ENCODE results near the gene SAE1.
A peak's percentile ranks its signal among the peaks of the same experiment; 100 is the strongest.

SAE1 gene

DNA sequence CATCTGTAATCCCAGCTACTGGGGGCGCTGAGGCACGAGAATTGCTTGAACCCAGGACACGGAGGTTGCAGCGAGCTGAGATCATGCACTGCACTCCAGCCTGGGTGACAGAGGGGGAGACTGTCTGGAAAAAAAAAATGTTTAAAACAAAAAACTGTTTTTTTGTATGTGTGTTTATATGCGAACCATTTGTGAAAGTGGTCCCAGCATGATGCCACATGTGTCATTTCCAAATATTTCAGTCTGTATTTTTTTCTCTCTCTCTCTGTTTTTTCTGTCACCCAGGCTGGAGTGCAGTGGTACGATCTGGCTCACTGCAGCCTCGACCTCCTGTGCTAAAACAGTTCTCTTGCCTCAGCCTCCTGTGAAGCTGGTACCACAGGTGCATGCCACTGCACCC lies 37.4 kb downstream of the SAE1 start:
- no peak for DNase-seq

DNA sequence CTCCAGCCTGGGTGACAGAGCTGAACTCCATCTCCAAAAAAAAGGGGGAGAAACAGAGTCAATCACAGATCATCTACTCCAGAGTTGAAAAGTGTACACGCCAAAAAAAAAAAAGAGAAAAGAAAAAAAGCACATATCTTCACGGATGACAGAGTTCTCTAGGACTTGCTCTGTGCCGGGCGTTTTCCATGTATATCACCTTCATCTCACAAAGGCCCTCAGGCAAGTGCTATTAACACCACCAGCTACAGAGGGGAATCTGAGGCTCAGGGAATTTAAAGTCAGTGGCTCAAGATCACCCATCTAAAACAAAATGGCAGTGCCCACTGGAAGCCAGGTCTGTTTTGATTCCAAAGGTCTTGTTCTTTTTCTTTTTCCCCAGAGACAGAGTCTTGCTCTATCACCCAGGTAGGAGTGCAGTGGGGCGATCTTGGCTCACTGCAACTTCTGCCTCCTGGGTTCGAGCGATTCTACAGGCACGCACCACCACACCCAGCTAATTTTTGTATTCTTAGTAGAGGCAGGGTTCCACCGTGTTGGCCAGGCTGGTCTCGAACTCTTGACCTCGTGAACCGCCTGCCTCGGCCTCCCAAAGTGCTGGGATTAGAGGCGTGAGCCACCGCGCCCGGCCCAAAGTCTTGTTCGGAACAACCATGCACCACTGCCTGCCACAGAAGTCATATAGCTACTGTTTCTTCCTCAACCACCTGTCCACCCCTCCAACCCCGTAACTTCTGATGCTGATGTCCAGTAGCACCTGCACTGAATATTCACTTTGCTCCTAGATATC lies 42.2 kb downstream of the SAE1 start:
- no peak for DNase-seq

GRCh38 chr19:47176071-47176626 lies 45.5 kb downstream of the SAE1 start:
- DNase-seq: no peak

DNA sequence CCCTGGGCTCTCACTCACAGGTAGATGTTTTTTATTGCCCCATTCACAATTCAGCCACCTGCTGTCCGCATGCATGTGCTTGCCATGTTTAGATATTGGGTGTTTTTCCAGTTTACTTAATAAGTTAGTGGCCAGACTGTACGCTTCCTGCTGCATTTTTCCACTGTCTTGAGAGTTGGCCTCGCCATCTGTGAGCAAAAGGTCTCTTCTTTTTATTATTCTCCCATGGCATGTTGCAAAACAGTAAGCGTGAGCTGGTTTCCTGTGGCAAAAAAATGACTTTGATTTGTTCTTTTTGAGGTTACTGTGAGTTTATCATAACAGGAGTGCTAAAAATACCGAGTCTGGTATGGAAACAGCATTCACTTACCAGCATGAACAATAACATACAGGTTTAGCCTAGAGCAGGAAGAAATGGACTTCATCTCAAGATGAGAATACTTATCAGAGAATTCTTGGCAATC lies 46.0 kb downstream of the SAE1 start:
- no peak for DNase-seq

- DNase-seq: no peak
These were observed 49.1 kb downstream of the SAE1 start for GRCh38 chr19:47179653-47180310.

- no peak for DNase-seq
These were observed 53.0 kb downstream of the SAE1 start for GRCh38 chr19:47183601-47184000.

GRCh38 chr19:47186446-47187334 lies 56.1 kb downstream of the SAE1 start:
- DNase-seq: no peak

DNA sequence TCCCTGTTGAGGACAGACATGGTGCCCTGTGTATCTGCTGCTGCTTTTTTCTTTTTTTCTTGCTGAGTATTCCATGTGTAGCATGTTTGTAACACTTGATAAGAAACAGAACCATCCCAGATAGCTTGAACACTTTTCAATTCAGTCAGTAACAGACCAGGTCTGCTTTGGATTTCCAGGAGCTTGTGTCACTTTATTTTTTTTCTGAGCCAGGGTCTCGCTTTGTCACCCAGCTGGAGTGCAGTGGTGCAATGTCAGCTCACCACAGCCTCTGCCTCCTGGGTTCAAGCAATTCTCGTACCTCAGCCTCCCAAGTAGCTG lies 56.7 kb downstream of the SAE1 start:
- no peak for DNase-seq

GRCh38 chr19:47187797-47188196 lies 57.2 kb downstream of the SAE1 start:
- DNase-seq: no peak

DNA sequence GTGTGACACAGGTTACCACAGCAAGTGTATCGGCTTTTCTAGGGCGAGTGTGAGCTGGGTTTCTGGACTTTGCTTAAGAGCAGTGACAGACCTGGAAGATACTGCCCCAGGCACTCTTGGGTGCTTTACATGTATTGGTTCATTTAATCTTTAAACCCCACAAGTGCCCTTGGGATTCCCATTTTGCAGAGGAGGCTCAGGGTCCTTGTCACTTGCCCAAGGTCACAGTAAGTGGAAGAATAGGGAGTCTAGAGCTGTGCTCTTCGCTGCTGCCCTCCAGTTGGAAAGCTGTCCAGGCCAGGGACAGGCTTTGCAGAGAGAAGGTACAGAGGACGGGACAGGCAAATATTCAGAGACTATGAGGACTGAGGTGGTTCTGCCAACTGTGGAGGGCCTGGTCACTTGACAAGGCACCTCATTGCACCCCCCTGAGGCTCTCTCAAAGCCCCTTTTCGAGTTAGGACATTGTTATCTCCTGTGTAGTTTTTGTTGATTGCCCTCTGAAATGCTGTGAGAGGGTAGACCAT lies 57.9 kb downstream of the SAE1 start:
- DNase-seq: no peak

DNA sequence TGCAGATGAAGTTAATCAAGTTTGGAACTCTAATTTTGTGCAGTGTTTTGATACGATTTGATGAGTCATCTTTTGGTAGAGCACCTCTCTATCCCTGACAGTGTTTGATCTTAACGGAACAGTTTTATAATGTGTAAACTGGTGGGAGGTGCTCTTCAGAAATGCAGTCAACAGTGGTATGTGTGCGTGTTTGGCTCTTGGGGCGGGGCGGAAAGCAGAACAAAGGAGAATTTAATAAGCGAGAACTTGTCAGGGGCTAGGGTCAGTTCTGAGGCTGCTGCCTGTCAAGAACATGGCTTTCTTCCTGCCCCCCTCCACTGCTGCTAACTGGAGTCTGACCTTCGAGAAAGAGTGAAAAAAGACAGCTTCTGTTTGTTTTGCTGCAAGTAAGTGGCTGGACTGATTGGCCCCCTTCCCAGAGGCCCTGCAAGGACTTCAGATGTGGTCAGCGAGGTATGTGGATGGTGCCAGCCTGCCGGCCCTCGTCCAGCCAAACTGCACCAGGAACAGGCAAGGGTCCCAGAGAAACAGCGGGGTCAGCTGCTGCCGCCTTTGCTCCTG lies 59.6 kb downstream of the SAE1 start:
- DNase-seq: peak; percentile 78

GRCh38 chr19:47195434-47195833 lies 64.8 kb downstream of the SAE1 start:
- DNase-seq: no peak

DNA sequence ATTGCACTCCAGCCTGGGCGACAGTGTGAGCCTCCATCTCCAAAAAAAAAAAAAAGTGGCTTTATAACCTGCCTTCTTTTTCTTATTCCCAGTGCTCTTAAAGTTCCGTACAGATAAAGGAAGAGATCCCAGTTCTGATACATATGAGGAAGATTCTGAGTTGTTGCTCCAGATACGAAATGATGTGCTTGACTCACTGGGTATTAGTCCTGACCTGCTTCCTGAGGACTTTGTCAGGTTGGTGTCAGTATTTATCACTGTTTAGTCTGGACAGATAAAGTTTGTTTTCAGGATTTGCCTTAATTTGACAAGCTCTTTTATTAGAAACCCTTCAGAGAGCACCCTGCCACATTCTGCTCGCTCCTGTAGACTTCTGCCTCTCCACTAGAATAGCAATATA lies 66.5 kb downstream of the SAE1 start:
- DNase-seq: no peak

DNA sequence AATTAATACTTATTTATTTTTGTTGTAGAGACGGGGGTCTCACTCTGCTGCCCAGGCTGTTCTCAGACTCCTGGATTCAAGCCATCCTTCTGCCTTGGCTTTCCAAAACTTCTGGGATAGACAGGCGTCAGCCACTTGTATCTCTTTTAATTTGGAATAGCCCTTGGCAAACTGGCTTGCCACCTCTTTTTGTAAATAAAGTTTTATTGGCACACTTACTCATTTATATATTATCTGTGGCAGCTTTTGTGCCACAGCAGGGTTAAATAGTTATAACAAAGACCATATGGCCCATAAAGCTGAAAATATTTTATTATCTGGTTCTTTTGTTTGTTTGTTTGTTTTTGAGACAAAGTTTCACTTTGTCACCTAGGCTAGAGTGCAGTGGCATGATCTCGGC lies 69.9 kb downstream of the SAE1 start:
- no peak for DNase-seq

- no peak for DNase-seq
These were observed 72.6 kb downstream of the SAE1 start for GRCh38 chr19:47203254-47203653.

DNA sequence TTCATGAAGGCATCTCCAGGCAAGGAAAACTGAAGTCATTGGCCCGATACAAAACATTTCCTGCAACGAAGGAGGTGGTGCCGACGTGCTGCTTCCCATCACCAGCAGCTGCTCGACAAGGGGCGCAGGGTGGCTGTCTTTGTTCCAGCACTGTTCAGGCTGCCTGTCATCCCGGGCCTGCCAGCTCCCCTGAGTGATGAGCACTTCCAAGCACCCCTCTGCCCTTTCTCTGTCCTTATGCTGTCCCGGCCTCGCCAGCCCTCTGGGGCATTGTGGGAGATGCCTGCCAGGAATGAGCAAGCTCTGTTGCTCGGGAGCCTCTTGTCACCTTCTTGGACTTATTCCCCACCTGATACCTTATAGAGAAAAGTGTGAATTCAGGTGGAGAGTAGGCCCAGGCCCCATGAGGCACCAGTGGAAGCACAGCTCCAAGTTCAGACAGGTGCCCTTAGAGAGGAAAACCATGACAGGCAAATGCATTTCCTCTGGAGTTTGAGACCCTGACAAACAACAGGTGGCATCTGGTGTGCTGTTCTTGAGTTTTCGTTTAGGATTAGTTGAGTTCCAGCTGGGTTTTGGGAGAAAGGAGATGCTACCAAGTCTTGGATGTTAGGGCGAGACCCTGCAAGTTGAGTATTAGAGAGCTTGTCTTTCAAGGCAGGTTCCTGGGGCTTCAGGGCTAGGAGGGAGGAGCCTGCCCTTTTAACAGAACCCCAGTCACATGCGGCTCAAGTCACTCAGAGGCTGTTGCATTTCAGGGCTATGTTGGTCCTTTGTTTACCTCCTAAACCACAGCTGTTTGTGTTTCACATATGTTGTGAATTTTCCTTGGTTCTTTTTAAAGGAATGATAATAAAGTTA lies 78.9 kb downstream of the SAE1 start:
- no peak for DNase-seq

DNA sequence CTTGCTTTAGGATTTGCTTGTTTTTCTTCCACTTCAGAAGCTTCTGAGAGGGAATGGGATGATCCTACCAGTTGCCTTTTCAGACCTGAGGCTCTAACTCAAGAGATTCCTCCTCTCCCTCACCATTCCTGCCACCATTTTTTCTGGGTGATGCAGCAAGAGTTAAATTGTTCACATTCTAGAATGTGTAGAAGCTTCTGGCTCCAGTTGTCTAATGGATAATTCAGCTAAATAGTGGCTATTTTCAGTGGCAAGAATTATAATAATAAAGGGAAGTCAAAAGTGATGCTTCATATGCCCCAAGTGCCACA lies 79.5 kb downstream of the SAE1 start:
- no peak for DNase-seq

- peak; percentile 82 for DNase-seq
These were observed 80.2 kb downstream of the SAE1 start for GRCh38 chr19:47210689-47211316.

DNA sequence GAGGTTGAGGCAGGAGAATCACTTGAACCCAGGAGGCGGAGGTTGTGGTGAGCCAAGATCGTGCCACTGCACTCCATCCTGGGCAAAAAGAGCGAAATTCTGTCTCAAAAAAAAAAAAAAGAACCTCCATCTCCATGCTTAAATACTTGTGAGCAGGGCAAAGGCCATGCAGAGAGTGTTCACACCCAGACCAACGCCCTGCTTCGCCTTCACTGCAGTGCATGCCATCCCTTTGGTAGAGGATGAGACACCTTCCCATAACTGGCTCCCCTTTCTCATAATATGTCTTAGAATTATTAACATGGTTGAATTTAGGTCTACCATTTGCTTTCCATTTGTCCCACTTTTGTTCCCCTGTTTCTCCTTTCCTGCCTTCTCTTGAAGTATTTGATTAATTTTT lies 84.9 kb downstream of the SAE1 start:
- DNase-seq: no peak

DNA sequence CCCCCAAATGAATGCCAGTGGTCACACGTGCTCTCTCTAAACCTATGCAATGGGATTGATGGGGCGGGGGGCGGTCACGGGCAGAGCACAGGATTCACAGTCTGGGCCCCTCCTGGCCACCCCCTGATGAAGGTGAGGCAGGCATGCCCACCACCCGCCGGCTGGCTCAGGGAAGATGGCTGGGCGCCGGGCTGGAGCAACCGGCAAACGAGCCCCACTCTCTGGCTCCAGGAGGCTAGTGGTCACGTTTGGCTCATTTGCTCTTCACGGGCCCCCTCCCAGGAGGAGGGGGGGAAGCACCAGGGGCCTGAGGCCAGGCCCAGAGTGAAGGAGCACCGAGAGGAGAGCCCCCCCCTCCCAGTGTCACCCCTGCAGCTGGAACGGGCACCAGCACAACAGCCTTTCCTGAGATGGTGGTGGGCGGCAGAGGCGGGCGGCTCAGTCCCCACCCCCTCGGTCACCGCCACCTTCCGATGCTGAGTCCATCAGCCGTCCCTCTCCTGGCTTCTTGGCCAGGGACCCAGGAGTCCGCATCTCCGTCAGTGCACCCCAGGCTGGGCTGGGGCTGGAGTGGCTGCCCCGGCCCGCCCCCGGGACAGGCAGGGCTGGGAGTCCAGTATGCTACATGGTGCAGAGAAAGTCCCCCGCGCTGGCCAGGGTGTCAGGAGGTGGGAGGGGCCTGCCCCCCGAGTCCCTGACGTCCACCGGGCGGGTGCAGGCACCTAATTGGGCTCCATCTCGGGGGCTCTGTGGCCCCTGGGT lies 90.6 kb downstream of the SAE1 start:
- DNase-seq: no peak

DNA sequence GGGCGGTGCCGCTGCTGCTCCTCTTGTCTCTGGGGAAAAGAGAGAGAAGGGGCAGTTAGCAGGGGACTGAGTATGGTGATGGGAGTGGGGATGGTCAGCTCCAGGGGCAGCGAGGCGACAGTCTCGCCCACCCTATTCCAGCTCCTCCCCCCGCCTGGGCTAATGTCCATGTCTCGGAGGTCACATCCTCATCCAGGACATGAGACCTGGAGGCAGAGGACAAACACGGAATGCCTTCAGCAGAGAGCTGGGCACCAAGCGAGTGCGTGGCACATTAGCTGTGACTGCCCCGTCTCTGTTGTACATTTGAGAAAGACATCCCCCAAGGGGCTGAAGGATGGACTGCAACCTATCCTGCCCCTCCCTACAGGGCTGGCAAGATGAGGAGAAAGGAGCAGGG lies 91.3 kb downstream of the SAE1 start:
- DNase-seq: no peak

Data from right forelimb (tissue), 1 donor.